Measurements from ENCODE around the gene TXK.

- TF ChIP-seq LCORL (IDR thresholded peaks at IDR 0.05) = no peak
- no peak for TF ChIP-seq LCORL (CRISPR knock-in tag; IDR thresholded peaks at IDR 0.05)
- TF ChIP-seq, protein P1, sequence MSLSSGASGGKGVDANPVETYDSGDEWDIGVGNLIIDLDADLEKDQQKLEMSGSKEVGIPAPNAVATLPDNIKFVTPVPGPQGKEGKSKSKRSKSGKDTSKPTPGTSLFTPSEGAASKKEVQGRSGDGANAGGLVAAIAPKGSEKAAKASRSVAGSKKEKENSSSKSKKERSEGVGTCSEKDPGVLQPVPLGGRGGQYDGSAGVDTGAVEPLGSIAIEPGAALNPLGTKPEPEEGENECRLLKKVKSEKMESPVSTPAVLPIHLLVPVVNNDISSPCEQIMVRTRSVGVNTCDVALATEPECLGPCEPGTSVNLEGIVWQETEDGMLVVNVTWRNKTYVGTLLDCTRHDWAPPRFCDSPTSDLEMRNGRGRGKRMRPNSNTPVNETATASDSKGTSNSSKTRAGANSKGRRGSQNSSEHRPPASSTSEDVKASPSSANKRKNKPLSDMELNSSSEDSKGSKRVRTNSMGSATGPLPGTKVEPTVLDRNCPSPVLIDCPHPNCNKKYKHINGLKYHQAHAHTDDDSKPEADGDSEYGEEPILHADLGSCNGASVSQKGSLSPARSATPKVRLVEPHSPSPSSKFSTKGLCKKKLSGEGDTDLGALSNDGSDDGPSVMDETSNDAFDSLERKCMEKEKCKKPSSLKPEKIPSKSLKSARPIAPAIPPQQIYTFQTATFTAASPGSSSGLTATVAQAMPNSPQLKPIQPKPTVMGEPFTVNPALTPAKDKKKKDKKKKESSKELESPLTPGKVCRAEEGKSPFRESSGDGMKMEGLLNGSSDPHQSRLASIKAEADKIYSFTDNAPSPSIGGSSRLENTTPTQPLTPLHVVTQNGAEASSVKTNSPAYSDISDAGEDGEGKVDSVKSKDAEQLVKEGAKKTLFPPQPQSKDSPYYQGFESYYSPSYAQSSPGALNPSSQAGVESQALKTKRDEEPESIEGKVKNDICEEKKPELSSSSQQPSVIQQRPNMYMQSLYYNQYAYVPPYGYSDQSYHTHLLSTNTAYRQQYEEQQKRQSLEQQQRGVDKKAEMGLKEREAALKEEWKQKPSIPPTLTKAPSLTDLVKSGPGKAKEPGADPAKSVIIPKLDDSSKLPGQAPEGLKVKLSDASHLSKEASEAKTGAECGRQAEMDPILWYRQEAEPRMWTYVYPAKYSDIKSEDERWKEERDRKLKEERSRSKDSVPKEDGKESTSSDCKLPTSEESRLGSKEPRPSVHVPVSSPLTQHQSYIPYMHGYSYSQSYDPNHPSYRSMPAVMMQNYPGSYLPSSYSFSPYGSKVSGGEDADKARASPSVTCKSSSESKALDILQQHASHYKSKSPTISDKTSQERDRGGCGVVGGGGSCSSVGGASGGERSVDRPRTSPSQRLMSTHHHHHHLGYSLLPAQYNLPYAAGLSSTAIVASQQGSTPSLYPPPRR (CRISPR knock-in tag; IDR thresholded peaks at IDR 0.05; ENCODE audit: borderline replicate concordance) = no peak
- TF ChIP-seq, protein P2, sequence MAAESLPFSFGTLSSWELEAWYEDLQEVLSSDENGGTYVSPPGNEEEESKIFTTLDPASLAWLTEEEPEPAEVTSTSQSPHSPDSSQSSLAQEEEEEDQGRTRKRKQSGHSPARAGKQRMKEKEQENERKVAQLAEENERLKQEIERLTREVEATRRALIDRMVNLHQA (CRISPR knock-in tag; IDR thresholded peaks at IDR 0.05) = no peak
- TF ChIP-seq POLR2A (IDR thresholded peaks at IDR 0.05; ENCODE audit: insufficient read depth in 1 of 2, low read depth in 2 of 2, low read length in 2 of 2) = no peak
- TF ChIP-seq ZFAT (CRISPR knock-in tag; conservative IDR thresholded peaks at IDR 0.05) = no peak
- TF ChIP-seq ZNF576 (CRISPR knock-in tag; IDR thresholded peaks at IDR 0.05) = no peak
- TF ChIP-seq ZNF781 (CRISPR knock-in tag; IDR thresholded peaks at IDR 0.05; ENCODE audit: borderline replicate concordance, not compliant biosample characterization) = no peak
- TF ChIP-seq ZNF234 (CRISPR knock-in tag; conservative IDR thresholded peaks at IDR 0.05) = no peak
- TF ChIP-seq MXI1 (IDR thresholded peaks at IDR 0.05; ENCODE audit: borderline replicate concordance, low read depth, low read length) = no peak
- no peak for TF ChIP-seq ZMAT5 (CRISPR knock-in tag; IDR thresholded peaks at IDR 0.05; ENCODE audit: borderline replicate concordance, low read depth)
- TF ChIP-seq ZNF274 (CRISPR knock-in tag; IDR thresholded peaks at IDR 0.05) = no peak
- TF ChIP-seq, protein P3, sequence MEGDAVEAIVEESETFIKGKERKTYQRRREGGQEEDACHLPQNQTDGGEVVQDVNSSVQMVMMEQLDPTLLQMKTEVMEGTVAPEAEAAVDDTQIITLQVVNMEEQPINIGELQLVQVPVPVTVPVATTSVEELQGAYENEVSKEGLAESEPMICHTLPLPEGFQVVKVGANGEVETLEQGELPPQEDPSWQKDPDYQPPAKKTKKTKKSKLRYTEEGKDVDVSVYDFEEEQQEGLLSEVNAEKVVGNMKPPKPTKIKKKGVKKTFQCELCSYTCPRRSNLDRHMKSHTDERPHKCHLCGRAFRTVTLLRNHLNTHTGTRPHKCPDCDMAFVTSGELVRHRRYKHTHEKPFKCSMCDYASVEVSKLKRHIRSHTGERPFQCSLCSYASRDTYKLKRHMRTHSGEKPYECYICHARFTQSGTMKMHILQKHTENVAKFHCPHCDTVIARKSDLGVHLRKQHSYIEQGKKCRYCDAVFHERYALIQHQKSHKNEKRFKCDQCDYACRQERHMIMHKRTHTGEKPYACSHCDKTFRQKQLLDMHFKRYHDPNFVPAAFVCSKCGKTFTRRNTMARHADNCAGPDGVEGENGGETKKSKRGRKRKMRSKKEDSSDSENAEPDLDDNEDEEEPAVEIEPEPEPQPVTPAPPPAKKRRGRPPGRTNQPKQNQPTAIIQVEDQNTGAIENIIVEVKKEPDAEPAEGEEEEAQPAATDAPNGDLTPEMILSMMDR (CRISPR knock-in tag; IDR thresholded peaks at IDR 0.05) = no peak
- TF ChIP-seq ZBTB40 (IDR thresholded peaks at IDR 0.05) = no peak
- TF ChIP-seq ZBTB40 (CRISPR knock-in tag; IDR thresholded peaks at IDR 0.05) = no peak
- TF ChIP-seq CREB1 (IDR thresholded peaks at IDR 0.05) = no peak
- TF ChIP-seq CREB1 (CRISPR knock-in tag; IDR thresholded peaks at IDR 0.05) = no peak
Observed at GRCh38 chr4:48064349-48064748, 69.7 kb downstream of the TXK start.

All from HepG2 (cell line).